Measurements from ENCODE around the gene SLC29A4. TPM values are rescaled to one million over a fixed set of nuclear protein-coding genes. Genes with fewer than 3 reads are reported as not detected.
"Not testable (repeated sequence)": the region's sequence is repeated elsewhere in the genome, so short reads cannot be mapped to it uniquely, and the experiment has no call there.

The SLC29A4 gene
- total and polyA plus RNA-seq, 12 donors = 0.69 to 22.0 (median 3.5) TPM

GRCh38 chr7:5255832-5256231 lies 26.9 kb upstream of the SLC29A4 start:
- Histone ChIP-seq H3K27ac (no peak overlapping the region), H3K4me1 (replicated peaks in 1 of 2) (no peaks in the 10 kb centered on the region), H3K9me3 (replicated peaks in 1 of 3) (no peaks in the 10 kb centered on the region), H3K36me3 (replicated peaks in 1 of 2) (no peaks in the 10 kb centered on the region), H3K4me3 (no peak overlapping the region), H3K27me3 (no peaks in the 10 kb centered on the region)
- intact Hi-C loops (cut with DNase I) = no loop called here
- no peak for TF ChIP-seq POLR2A (IDR thresholded peaks at IDR 0.05)
- TF ChIP-seq CTCF (IDR thresholded peaks at IDR 0.05) = no peak
- 60 to 68% (median 65%) methylated on average over 3 of the region's 3 CpGs for WGBS, 4 donors
- no peak for DNase-seq

GRCh38 chr7:5260530-5261068 lies 22.1 kb upstream of the SLC29A4 start:
- H3K4me1 ChIP-seq (replicated peaks in 1 of 2); DNase-seq; intact Hi-C loops (cut with DNase I); H3K36me3 ChIP-seq (replicated peaks in 1 of 2); H3K27me3 ChIP-seq; H3K9me3 ChIP-seq (replicated peaks in 1 of 3); H3K4me3 ChIP-seq; H3K27ac ChIP-seq: not testable (repeated sequence)
- WGBS, 4 donors = 89 to 92% (median 91%) methylated on average over 10 to 15 of the region's 15 CpGs

- H3K27me3 ChIP-seq; H3K36me3 ChIP-seq (replicated peaks in 1 of 2); H3K27ac ChIP-seq; H3K4me1 ChIP-seq (replicated peaks in 1 of 2); H3K4me3 ChIP-seq; H3K9me3 ChIP-seq (replicated peaks in 1 of 3); intact Hi-C loops (cut with DNase I); DNase-seq: not testable (repeated sequence)
- 75 to 87% (median 78%) methylated on average over 8 to 10 of the region's 10 CpGs for WGBS, 4 donors
These were observed 19.7 kb upstream of the SLC29A4 start for GRCh38 chr7:5263066-5263465.

- Histone ChIP-seq H3K36me3 (replicated peaks in 1 of 2) (no peaks in the 10 kb centered on the region), H3K27me3 (no peaks in the 10 kb centered on the region), H3K9me3 (replicated peaks in 1 of 3) (no peaks in the 10 kb centered on the region), H3K27ac (no peak overlapping the region), H3K4me1 (replicated peaks in 1 of 2) (no peaks in the 10 kb centered on the region), H3K4me3 (no peak overlapping the region)
- TF ChIP-seq CTCF (IDR thresholded peaks at IDR 0.05) = no peak
- no peak for TF ChIP-seq POLR2A (IDR thresholded peaks at IDR 0.05)
- DNase-seq = no peak
- 55 to 67% (median 62%) methylated on average over 15 to 19 of the region's 19 CpGs for WGBS, 4 donors
- intact Hi-C loops (cut with DNase I) = no loop called here
These were observed 17.2 kb upstream of the SLC29A4 start for GRCh38 chr7:5265320-5266190.

- Histone ChIP-seq H3K27ac (no peak overlapping the region), H3K4me3 (no peak overlapping the region), H3K36me3 (replicated peaks in 1 of 2) (no peaks in the 10 kb centered on the region), H3K4me1 (replicated peaks in 1 of 2) (no peaks in the 10 kb centered on the region), H3K27me3 (no peaks in the 10 kb centered on the region), H3K9me3 (replicated peaks in 1 of 3) (no peaks in the 10 kb centered on the region)
- no peak for TF ChIP-seq CTCF (IDR thresholded peaks at IDR 0.05)
- TF ChIP-seq POLR2A (IDR thresholded peaks at IDR 0.05) = no peak
- peak in 1 of 7 donors; percentile 75 for DNase-seq
- intact Hi-C loops (cut with DNase I) = no loop called here
- 56 to 66% (median 57%) methylated on average over 15 to 20 of the region's 20 CpGs for WGBS, 4 donors
These were observed 16.3 kb upstream of the SLC29A4 start for GRCh38 chr7:5266191-5267028.

GRCh38 chr7:5267829-5268228 lies 14.9 kb upstream of the SLC29A4 start:
- WGBS, 4 donors = 77 to 80% (median 77%) methylated on average over 8 of the region's 8 CpGs
- H3K27me3 ChIP-seq; H3K4me1 ChIP-seq (replicated peaks in 1 of 2); DNase-seq; H3K4me3 ChIP-seq; intact Hi-C loops (cut with DNase I); H3K9me3 ChIP-seq (replicated peaks in 1 of 3); H3K36me3 ChIP-seq (replicated peaks in 1 of 2); H3K27ac ChIP-seq: not testable (repeated sequence)

GRCh38 chr7:5269992-5270657 lies 12.6 kb upstream of the SLC29A4 start:
- H3K4me1 ChIP-seq (replicated peaks in 1 of 2); H3K27ac ChIP-seq; DNase-seq; H3K36me3 ChIP-seq (replicated peaks in 1 of 2); H3K9me3 ChIP-seq (replicated peaks in 1 of 3); intact Hi-C loops (cut with DNase I); H3K27me3 ChIP-seq; H3K4me3 ChIP-seq: not testable (repeated sequence)
- WGBS, 4 donors = 75 to 99% (median 81%) methylated on average over 9 to 12 of the region's 12 CpGs

Measured in adrenal gland (tissue), 12 donors.